Body of pancreas (tissue), 4 donors: Measurements from ENCODE around the gene CPM. TPM values are rescaled to one million over a fixed set of nuclear protein-coding genes. Genes with fewer than 3 reads are reported as not detected.
A peak's percentile ranks its signal among the peaks of the same experiment; 100 is the strongest.
"Not testable (repeated sequence)": the region's sequence is repeated elsewhere in the genome, so short reads cannot be mapped to it uniquely, and the experiment has no call there.

Experiments used
- ATAC-seq: fragments of 150-250 bp; one replicate; pipeline ENCODE4 v1.9.1; 2016
- DNase-seq, 4 donors: peaks; one replicate each; pipeline ENCODE4 v3.0.0-alpha.2; 2019
- H3K27ac ChIP-seq, 4 donors: fragments of 200-600 bp; sonication (generic); 1 replicate in 3 of 4; 2 replicates in 1 of 4; pipeline versions ENCODE4 v1.5.1 to v1.6.1; 2016 to 2019; ENCODE audit warnings: mild to moderate bottlenecking in 1 of 4, mixed read lengths in 1 of 4, moderate library complexity in 1 of 4
- H3K27me3 ChIP-seq, 2 donors: fragments of 200-600 bp; sonication (generic); one replicate each; pipeline ENCODE4 v1.6.0; 2016; ENCODE audit warnings: mild to moderate bottlenecking in 1 of 2
- H3K36me3 ChIP-seq, 2 donors: fragments of 200-600 bp; sonication (generic); replicated peaks in 1 of 2; 2 replicates each; pipeline ENCODE4 v1.5.1; 2016; ENCODE audit warnings: low read depth in 2 of 2; ENCODE audit not compliant: insufficient read depth in 1 of 2
- H3K4me1 ChIP-seq: fragments of 200-600 bp; sonication (generic); one replicate; pipeline ENCODE4 v1.6.0; 2016
- H3K4me3 ChIP-seq, 2 donors: fragments of 200-600 bp; sonication (generic); 1 replicate in 1 of 2; 2 replicates in 1 of 2; pipeline ENCODE4 v1.5.1; 2016 to 2019
- H3K9me3 ChIP-seq, 3 donors: fragments of 200-600 bp; sonication (generic); 1 replicate in 2 of 3; 2 replicates in 1 of 3; pipeline ENCODE4 v1.5.1; 2016
- CTCF ChIP-seq, 7 experiments: fragments of 450-650 bp in 4 of 7; fragments of 200-600 bp in 3 of 7; sonication (generic) in 3 of 7; IDR thresholded peaks; one replicate each; pipeline ENCODE4 v1.5.1; 2016 to 2019; ENCODE audit warnings: antibody characterized with exemption in 7 of 7
- POLR2A ChIP-seq, 3 donors: fragments of 450-650 bp; IDR thresholded peaks; one replicate each; pipeline ENCODE4 v1.6.1; 2016; ENCODE audit warnings: antibody characterized with exemption in 3 of 3, mild to moderate bottlenecking in 2 of 3
- WGBS, 2 donors: methylation state at CpG; one replicate each; pipeline ENCODE4 v1.1.5; 2017; 5-methylcytosine and 5-hydroxymethylcytosine counted together
- intact Hi-C: fragments of 100-400 bp; cut with DNase I; formaldehyde crosslinking; loops from one replicate; pipeline ENCODE4 v1.15.1; 2023
- total RNA-seq, 2 donors: library from RNA; depleted of rRNA; stranded (reverse); fragments of >200 nt; gene quantifications; one replicate each; pipeline ENCODE4 v1.1.0, GENCODE V29; 2016

CPM gene
- total RNA-seq, 2 donors from 2014 or later: 34.6 to 35.0 TPM

- H3K36me3 ChIP-seq: peaks cover 0 to 2% of the 10 kb centered on the region in 2 donors
- H3K4me3 ChIP-seq: no peak overlapping the region
- peaks cover 43% of the 10 kb centered on the region for H3K4me1 ChIP-seq
- ATAC-seq (no peak), DNase-seq (no peak)
- H3K27ac ChIP-seq: peak overlapping the region in 3 of 4 donors; percentile 97 to 99 (median 98)
- no peaks in the 10 kb centered on the region for H3K9me3 ChIP-seq
- no peak for TF ChIP-seq POLR2A (IDR thresholded peaks at IDR 0.05)
- TF ChIP-seq CTCF (IDR thresholded peaks at IDR 0.05): no peak
- H3K27me3 ChIP-seq: no peaks in the 10 kb centered on the region
- intact Hi-C loops: no loop called here
- 78 to 82% methylated on average over 18 of the region's 18 CpGs for WGBS, 2 donors
Observed at GRCh38 chr12:68806488-68807237, 126.3 kb downstream of the CPM start.

GRCh38 chr12:68805592-68806120, 127.3 kb downstream of the CPM start:
- no peaks in the 10 kb centered on the region for H3K36me3 ChIP-seq
- no peak overlapping the region for H3K4me3 ChIP-seq
- ATAC-seq (no peak), DNase-seq (no peak)
- no peaks in the 10 kb centered on the region for H3K27me3 ChIP-seq
- peaks cover 41% of the 10 kb centered on the region for H3K4me1 ChIP-seq
- H3K27ac ChIP-seq: peak overlapping the region in 1 of 4 donors; percentile 65
- TF ChIP-seq POLR2A (IDR thresholded peaks at IDR 0.05) (no peak), CTCF (IDR thresholded peaks at IDR 0.05) (no peak)
- 50 to 60% methylated on average over 7 of the region's 7 CpGs for WGBS, 2 donors
- intact Hi-C loops: no loop called here
- H3K9me3 ChIP-seq: no peaks in the 10 kb centered on the region

GRCh38 chr12:68804657-68805591, 128.0 kb downstream of the CPM start:
- no peak for ATAC-seq
- intact Hi-C loops: no loop called here
- peak in 1 of 7 experiments; percentile 7 for TF ChIP-seq CTCF (IDR thresholded peaks at IDR 0.05)
- peak in 1 of 3 donors; percentile 38 for TF ChIP-seq POLR2A (IDR thresholded peaks at IDR 0.05)
- DNase-seq: peak; percentile 51 to 75 (median 66)
- Histone ChIP-seq H3K4me3 (no peak overlapping the region), H3K27ac (peak overlapping the region; percentile 28 to 76 (median 52)), H3K9me3 (no peaks in the 10 kb centered on the region), H3K36me3 (no peaks in the 10 kb centered on the region), H3K4me1 (peaks cover 46% of the 10 kb centered on the region), H3K27me3 (no peaks in the 10 kb centered on the region)
- WGBS, 2 donors: 61% methylated on average over 24 to 31 of the region's 32 CpGs

- no peak for TF ChIP-seq POLR2A (IDR thresholded peaks at IDR 0.05)
- no peak for TF ChIP-seq CTCF (IDR thresholded peaks at IDR 0.05)
- intact Hi-C loops: no loop called here
- no peak for DNase-seq
- H3K27ac ChIP-seq: peak overlapping the region; percentile 28 to 76 (median 52)
- ATAC-seq: no peak
- H3K4me3 ChIP-seq: no peak overlapping the region
- H3K9me3 ChIP-seq: no peaks in the 10 kb centered on the region
- WGBS, 2 donors: 69 to 74% methylated on average over 5 of the region's 5 CpGs
- no peaks in the 10 kb centered on the region for H3K36me3 ChIP-seq
- no peaks in the 10 kb centered on the region for H3K27me3 ChIP-seq
- peaks cover 52% of the 10 kb centered on the region for H3K4me1 ChIP-seq
Observed at GRCh38 chr12:68803948-68804656, 128.9 kb downstream of the CPM start.

- DNase-seq, H3K36me3 ChIP-seq, H3K4me3 ChIP-seq, H3K27ac ChIP-seq, H3K27me3 ChIP-seq, H3K9me3 ChIP-seq, intact Hi-C loops, ATAC-seq: not testable (repeated sequence)
- H3K4me1 ChIP-seq: peaks cover 52% of the 10 kb centered on the region
- 93% methylated on average over 19 of the region's 19 CpGs for WGBS, 2 donors
Observed at GRCh38 chr12:68802911-68803651, 129.9 kb downstream of the CPM start.

- ATAC-seq, H3K9me3 ChIP-seq, H3K27ac ChIP-seq, DNase-seq, H3K4me3 ChIP-seq, H3K36me3 ChIP-seq, H3K27me3 ChIP-seq, intact Hi-C loops: not testable (repeated sequence)
- H3K4me1 ChIP-seq: peaks cover 52% of the 10 kb centered on the region
- 77 to 84% methylated on average over 2 of the region's 2 CpGs for WGBS, 2 donors
Observed at GRCh38 chr12:68802372-68802745, 130.6 kb downstream of the CPM start.
